CD4-positive, alpha-beta T cell treated with Interleukin-17A for 4 hours (primary cell): ENCODE measurements around the gene PDZD7.

Experiments
- DNase-seq: peaks from one replicate; pipeline ENCODE4 v3.0.0-alpha.2; 2020; ENCODE audit warnings: mixed read lengths

Gene PDZD7

GRCh38 chr10:101060951-101061623 is 30.2 kb upstream of the PDZD7 start:
- peak; percentile 93 for DNase-seq

- DNase-seq = peak; percentile 95
These were observed 29.4 kb upstream of the PDZD7 start for GRCh38 chr10:101060036-101060950.

- DNase-seq = no peak
These were observed 25.6 kb upstream of the PDZD7 start for GRCh38 chr10:101056365-101057151.

- no peak for DNase-seq
These were observed 24.5 kb upstream of the PDZD7 start for GRCh38 chr10:101055411-101055810.

GRCh38 chr10:101054876-101055275 is 23.9 kb upstream of the PDZD7 start:
- no peak for DNase-seq

- no peak for DNase-seq
These were observed 23.4 kb upstream of the PDZD7 start for GRCh38 chr10:101054351-101054750.

- no peak for DNase-seq
These were observed 22.6 kb upstream of the PDZD7 start for GRCh38 chr10:101053516-101053915.

- no peak for DNase-seq
These were observed 21.4 kb upstream of the PDZD7 start for GRCh38 chr10:101052285-101052684.

GRCh38 chr10:101050208-101051069 is 19.5 kb upstream of the PDZD7 start:
- peak; percentile 84 for DNase-seq

GRCh38 chr10:101047961-101048892 is 17.3 kb upstream of the PDZD7 start:
- DNase-seq = no peak

- DNase-seq = no peak
These were observed 16.3 kb upstream of the PDZD7 start for GRCh38 chr10:101047268-101047667.

GRCh38 chr10:101046332-101047238 is 15.7 kb upstream of the PDZD7 start:
- DNase-seq = no peak

- DNase-seq = no peak
These were observed 13.2 kb upstream of the PDZD7 start for GRCh38 chr10:101044117-101044516.

GRCh38 chr10:101043363-101043707 is 12.4 kb upstream of the PDZD7 start:
- DNase-seq = no peak

- peak; percentile 93 for DNase-seq
These were observed 11.9 kb upstream of the PDZD7 start for GRCh38 chr10:101042667-101043362.

- no peak for DNase-seq
These were observed 11.2 kb upstream of the PDZD7 start for GRCh38 chr10:101042118-101042517.

- DNase-seq = peak; percentile 81
These were observed 10.4 kb upstream of the PDZD7 start for GRCh38 chr10:101041252-101041761.

GRCh38 chr10:101040851-101041250 is 9.9 kb upstream of the PDZD7 start:
- DNase-seq = no peak

- no peak for DNase-seq
These were observed 9.1 kb upstream of the PDZD7 start for GRCh38 chr10:101040061-101040460.
